Measurements from ENCODE around the gene STARD13.
"Not testable (repeated sequence)": the region's sequence is repeated elsewhere in the genome, so short reads cannot be mapped to it uniquely, and the experiment has no call there.

Gene STARD13

DNA sequence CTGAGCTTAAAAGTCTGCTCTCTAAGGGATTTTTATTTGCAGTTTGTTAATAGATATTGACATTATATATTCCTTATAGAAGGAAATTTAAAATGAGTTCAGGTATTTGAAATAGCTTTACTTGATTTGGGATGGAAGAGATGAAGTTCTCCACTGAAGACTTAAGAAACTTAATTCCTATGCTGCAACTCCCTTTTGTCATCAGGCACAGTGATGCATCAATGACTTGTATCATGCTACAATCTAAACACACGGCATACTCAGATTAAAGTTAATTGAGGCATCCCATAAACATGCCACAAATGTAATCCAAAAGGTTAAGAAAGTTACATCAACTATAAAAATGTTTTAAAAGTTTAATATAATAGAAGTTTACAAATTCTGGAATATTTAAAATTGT lies 109.0 kb downstream of the STARD13 start:
- DNase-seq: no peak

DNA sequence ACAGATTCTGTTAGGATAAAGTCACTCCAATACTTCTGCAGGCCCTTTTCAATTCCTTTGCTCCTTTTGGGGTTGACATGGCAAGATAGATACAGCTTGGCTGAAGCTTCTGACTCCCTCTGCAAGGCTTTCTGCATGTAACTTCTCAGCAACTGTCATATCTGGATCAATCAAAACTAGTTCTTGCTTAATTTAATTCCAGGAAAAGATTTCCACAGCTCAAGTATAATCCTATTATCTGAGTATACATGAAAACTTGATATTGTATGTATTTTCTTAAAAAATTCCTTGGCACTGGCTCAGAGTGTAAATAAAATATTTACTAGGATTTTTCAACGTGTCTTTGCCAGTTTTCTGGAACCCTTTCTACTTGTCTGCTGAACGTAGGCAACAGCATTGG lies 109.6 kb downstream of the STARD13 start:
- DNase-seq: no peak

DNA sequence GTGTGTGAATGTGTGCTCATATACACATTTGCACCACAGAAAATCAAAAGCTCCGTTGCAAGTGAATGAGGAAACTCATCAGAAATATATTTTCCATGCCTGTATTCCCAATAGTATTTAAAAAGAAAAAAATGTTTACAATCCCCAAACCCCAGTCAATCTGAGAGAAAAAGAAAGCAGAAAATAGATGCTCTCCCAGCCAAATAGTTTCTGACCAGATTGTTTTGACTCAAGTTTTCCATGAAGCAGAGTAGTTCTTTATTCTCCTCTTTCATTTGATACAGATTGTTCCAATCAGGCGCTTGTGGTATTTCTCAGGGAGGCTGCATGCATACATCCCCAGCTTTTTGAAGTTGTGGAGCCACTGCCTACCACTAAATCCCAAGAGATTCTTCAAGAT lies 110.6 kb downstream of the STARD13 start:
- DNase-seq: no peak

DNA sequence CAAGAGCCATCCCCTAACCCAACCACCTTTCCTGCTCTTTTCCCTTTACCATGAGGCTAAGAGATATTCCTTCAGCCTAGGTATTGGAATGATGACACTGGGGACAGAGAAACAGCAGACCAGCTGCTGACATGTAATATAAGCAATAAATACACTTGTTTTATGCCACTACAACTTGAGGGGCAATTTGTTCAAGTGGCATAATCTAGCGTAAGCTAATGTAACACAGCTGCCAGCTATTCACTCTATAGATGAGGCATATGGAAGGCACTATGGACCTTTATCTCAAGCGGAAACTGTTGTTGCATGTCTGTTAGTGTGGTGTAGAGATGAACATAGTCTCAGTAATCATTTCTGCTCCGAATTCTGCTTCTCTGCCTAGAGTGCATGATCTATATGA lies 111.1 kb downstream of the STARD13 start:
- no peak for DNase-seq

DNA sequence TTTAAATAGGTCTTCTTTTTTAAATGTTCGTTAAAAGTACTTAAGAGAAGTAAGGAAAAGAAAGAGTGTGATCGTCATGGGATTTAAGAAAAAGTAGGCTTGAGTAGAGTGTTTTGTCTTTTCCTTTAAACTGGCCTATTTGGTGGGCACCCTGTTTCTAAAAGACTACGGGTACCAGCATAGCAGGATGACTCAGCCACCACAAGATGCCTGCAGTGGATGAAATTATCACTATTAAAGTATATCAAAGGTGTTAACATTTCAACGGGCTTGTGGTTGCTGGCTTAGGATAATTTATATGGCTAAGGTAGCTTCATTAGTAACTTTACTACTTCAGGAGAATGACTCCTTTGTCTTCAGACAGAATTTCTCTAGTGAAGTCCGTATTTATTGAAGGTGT lies 112.6 kb downstream of the STARD13 start:
- no peak for DNase-seq

DNA sequence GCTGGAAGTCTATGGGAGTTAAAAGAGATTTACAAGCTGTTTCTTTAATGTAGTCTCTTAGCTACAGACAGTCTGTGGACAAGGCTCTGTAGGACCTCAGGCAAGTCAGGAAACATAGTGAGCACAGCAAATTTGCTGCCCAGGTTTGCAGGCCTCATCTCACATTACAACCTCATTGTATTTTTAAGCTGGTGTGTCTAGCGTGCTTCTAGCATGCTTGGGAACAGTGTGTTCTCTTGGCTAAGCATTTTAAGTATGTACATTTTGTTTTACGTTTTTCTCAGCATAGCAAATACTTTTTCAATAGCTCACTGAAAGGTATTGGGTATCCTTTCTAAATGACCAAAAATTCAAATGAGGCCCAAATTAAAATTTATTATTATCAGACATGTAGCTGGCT lies 113.2 kb downstream of the STARD13 start:
- no peak for DNase-seq

DNA sequence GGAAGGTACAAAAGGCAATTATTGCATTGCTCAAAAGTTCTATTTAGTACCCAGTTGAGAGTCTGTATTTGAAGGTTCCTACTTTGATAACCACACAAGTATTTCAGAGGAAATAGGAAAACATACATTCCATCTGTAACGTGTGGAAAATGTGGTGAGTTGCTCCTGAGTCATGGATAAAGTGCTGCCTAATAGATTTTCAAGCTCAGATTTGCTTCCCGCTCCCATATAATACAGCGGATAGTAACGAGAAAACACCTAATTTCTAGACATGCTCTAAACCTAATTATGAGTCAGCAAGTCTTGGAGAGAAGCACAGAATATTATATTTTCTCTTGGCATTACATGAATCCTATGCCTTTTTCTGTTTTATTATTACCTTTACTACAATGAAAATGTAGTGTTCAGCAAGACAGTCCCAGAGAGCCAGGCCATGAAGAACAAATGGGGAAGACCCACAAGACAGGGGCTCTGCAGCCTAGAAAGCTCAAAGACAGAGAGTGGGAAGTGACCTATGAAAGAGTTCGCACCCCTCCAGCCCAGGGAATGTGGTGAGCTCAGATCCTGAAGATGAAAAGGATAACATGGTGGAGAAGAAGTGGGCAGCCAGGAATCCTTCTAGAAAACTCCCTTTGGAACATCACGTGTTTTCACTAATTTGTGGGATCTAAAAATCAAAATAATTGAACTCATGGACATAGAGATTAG lies 116.1 kb downstream of the STARD13 start:
- no peak for DNase-seq

DNA sequence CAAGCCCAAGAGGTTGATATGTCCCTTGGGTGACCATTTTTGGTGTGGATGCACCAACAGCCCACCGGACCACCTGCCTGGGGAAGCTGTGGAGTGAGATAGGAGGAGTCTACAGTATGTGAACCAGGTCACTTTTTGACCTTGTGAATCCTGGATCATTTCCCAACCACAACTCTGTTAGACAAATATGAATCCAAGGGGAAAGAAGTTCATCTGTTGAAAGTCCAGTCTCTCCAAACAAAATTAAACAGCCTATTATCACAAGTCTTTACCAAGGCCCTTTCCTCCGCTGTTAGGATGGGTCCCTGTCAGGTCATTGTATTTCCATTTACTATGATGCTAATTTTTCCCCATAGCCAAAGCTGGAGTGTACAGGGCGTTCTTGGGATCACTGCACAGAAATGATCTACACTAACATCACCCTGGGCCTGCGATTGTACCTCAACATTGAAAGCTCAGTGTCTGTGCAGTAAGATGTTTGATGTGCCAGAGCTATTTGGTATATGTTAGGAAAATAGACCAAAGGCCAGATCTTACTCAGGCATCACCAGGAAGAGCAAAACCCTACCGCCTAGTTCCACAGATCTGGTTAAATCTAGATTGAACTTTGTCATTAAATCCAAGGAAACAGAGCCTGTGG lies 117.1 kb downstream of the STARD13 start:
- DNase-seq: no peak

DNA sequence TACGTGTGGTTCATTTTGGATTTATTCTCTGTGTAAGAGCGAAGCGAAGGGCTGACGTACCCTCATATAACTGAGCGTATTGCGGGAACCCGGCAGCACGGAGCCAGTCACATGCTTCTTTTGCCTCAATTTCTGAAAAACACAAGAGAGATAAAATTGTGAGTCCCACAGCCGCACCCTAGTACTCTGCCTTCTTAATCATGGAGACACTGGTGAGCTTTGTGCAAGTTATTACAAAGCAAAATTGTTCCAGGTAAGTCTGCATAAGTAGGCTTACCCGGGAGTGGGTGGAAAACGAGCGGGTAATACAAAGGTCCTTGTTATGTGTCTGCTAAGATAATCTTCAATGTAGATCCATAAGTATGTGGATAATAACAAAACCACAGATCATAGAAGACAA lies 118.1 kb downstream of the STARD13 start:
- DNase-seq: no peak

DNA sequence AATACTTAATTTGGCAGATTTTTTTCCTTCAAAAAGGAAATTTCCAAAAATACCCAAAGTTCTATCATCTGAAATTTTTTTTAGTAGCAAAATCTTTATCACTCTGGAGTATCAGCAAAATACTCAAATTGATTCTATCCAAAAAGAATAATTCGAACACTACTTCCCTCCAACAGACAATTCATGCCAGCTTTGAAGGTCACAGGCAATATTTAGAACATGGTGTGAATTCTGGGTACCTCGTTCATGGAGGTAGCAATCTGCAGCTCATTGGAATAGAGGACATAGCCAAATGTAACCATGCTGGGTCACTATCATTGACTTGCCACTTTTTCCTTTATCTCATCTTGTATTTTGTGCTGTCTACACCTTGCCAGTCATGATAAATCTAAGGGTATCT lies 119.8 kb downstream of the STARD13 start:
- no peak for DNase-seq

DNA sequence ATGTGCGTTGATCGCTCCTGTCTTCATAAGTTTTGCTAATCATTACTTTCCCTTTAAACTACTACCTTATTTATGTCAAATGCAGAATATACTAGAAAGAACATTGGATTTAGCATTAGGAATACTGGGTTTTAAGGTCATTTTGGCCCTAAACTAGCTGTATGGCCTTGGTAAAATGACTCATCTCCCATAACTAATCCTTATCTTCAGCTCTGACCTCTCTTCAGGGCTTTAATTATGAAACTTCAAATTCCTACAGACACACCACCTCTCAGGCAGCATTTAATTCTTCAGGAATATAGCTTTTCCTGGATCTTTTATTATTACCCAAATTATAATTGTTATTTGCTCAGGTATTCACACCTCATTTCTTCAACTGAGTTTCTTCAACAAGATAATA lies 121.2 kb downstream of the STARD13 start:
- no peak for DNase-seq

DNA sequence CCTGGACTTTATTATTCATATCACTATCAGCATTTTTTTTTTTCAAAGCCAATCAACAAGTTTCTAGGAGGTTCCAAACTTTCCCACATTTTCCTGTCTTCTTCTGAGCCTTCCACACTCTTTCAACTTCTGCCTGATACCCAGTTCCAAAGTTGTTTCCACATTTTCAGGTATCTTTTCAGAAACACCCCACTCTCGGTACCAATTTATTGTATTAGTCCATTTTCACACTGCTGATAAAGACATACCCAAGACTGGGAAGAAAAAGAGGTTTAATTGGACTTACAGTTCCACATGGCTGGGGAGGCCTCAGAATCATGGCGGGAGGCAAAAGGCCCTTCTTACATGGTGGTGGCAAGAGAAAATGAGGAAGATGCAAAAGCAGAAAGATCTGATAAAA lies 122.8 kb downstream of the STARD13 start:
- DNase-seq: not testable (repeated sequence)

DNA sequence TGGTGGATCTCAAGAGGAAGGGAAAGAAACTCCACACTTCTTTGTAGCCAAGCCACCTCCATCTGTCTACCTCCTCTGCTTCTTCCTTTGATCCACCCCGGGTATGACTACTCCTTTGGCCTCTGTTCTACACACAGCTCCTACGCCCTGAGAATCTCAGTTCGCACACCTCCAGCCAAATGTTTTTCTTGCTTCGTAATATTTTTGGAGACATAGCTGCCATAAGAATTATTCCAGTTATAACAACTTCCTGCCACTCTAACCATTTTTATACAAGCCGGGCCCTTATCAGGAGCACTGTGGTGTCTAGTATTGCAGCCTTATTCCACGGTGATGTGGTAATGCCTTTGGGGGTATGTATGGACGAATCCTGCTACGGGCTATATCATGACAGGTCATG lies 126.7 kb downstream of the STARD13 start:
- no peak for DNase-seq

DNA sequence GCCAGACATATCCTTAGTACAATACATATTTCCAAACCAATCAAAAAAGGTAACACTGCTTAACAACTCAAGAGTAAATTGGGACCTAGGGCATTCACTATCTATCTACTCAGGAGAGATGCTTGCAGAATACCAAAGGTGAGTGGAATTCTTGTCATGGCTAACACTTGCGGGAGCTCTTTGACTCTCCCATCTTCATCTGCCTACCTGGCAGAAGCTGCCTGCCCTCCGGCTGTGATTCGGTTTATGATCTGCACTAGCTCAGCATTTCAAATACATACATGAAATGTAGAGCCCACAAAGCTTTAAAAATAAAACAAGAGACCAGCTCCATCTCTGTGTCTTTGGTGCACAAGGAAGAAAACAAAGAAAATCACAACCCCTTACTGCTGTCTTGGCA lies 127.3 kb downstream of the STARD13 start:
- DNase-seq: no peak

DNA sequence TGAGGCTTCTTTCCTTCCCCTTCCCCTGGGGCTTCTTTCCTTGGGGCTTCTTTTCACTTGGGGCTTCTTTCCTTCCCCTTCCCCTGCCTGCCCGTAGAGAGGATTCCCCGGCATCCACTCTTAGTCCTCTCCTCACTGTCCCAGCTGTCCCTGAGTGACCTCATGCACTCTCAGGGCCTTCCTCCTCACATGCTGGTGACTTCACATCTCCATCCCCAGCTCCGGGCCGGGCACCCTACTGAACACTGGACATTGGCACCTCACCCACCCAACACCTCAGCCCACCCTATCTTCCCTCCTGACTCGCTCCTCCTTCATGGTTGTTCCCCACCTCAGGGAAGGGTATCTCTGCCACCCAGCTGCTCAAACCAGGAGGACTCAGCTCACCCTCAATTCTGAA lies 130.6 kb downstream of the STARD13 start:
- no peak for DNase-seq

DNA sequence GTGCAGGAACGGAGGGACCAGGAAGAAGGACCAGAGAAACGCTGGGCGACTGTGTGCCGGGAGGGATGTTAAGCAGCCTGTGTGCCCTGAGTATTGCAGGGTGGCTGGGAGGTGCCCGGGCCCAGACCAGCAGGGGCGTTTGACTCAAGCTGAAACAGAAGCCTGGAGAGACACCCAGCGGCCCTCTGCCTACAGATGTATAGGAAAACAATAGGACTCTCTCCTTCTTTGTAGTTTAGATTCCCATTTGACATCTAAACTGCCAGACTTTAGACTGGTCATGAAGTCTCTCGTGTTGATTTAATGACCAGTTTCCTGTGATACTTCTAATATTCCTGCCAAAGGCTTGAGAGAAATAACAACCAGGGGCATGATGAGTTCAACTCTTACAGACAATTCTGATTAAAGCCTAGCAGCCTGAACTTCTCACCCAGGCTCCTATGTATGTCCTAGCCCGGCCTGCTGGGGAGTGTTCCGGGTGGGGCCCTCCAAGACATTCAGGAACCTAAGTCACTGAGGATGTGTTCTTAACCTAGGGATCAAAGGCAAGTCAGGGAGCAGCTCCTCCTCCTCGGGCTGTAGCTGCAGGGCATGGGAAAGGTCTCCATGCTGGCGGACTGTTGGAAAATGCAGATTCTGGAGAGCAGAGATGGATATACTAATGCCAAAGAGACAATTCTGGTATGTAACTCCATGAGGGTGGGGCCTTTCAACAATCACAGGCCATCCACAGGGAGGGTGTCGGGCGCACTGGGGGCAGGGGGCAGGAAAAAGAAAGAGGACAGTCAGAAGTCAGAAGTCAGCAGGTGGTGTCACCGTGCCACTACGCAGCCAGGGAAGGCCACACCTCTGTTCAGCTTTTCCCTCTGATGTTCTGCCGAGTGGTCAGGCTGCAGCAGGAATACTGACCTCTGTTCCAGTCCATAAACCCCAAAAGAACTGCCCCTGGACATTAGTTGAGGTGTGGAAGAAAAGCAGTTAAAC lies 131.8 kb downstream of the STARD13 start:
- DNase-seq: no peak

DNA sequence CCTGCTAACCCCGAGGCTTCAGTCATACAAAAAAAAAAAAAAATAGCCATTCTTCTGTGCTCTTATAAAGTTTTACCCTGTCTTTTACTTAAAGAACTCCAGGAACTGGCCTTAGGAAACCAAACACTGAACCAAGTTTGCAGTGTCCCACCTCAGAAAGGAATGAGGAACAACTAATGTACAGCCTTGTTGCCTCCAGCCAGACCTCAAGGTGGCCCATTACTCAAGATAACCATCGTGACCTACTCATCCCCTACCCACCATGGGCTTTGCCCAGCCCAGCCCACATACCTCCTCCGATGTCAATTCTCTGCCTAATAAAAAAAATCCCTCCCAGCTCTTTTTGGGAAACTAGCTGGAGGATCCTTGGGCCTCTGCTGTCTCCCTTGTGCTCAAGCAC lies 133.2 kb downstream of the STARD13 start:
- no peak for DNase-seq

DNA sequence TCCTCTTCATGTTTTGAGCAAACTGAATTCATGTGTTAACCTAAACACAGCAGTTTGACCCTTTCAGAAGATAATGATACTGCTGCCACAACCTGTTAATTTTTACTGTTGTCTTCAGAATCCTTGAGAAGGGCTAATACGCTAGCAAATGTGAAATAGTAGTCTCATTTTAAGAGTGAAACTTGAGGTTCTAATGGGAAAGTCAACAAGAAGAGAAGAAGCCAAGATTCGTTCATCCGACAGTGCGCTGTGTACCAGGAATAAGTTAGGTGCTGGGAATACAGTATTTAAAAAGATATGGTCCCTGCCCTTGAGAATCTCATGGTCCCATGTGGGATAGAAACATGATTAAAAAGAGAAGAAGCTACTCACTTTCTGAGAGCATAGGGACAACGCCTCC lies 134.9 kb downstream of the STARD13 start:
- no peak for DNase-seq

DNA sequence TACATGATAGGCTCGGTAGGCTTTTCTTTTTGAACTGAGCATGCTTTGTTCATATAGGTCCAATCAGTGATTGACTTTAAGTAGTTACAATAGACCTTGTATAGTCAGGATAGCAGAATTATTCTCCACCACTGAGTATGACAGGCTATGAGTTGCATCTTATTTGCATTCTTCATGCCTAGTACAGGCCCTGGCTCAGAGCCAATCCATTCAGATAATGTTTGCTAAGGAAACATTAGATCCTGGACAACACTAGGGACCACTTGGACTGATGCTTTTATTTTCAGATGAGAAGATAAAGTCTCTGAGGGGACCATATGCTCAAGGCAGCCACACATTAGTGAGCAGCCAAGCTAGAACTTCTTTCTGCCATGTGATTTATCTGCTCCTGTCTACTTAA lies 135.4 kb downstream of the STARD13 start:
- DNase-seq: no peak

DNA sequence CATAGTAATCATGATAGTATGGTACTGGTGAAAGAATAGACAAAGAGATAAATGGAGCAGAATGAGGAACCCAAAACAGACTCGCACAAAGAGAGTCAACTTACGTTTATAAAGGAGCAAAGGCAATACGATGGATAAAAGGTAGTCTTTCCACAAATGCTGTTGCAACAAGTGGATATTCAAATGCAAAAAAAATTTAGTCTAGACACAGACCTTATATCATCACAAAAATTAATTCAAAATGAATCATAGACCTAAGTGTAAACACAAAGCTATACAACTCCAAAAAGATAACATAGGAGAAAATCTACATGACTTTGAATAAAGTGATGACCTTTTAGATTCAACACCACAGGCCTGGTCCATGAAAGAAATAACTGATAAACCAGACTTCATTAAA lies 137.7 kb downstream of the STARD13 start:
- no peak for DNase-seq

DNA sequence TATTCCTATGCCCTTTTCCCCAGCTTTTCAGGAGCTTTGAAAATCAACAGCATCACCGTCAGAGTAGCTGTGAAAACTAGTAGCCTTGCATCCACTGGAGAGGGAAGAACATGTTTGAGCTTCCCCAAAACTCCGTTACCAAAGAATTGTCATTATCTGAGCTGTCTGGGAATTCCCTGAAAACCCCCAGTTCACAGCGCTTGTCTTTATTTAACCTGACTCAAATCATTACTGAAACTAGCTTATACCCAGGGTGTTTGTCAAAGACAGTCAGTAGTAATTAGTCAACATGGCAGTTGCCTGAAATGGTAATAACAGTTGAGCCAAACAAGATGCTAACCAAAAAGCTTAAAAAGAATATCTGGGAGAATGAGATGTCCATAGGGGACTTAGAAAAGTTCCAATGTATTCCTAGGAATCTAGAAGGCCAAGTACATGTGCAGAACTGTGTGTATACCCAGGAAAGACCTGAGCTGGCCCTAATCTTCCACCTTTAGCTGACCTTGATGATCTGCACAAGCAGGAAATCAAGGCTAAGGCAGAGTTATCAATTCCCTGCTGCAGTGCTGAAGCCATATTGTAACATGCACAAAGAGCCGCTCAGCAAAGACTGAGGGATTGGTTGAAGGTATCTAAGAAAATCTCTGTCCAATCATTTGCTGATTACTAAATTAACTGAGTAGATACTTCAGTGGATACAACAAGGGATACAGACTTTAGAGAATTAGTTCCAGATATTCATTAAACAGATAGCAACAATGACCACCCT lies 138.5 kb downstream of the STARD13 start:
- DNase-seq: peak in 1 of 5 experiments; percentile 85

DNA sequence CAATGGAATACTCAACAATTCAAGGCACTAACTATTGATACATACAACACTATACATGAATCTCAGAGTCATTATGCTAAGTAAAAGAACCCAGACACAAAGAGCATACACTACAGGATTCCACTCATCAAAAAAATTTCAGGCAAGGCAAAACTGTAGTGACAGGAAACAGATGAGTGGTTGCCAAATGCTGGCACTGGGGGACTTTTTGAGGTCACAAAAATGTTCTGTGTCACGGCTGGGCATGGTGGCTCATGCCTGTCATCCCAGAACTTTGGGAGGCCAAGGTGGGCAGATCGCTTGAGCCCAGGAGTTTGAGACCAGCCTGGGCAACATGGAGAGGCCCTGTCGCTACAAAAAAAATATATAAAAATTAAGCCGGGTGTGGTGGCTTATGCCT lies 139.9 kb downstream of the STARD13 start:
- peak in 1 of 5 experiments; percentile 55 for DNase-seq

DNA sequence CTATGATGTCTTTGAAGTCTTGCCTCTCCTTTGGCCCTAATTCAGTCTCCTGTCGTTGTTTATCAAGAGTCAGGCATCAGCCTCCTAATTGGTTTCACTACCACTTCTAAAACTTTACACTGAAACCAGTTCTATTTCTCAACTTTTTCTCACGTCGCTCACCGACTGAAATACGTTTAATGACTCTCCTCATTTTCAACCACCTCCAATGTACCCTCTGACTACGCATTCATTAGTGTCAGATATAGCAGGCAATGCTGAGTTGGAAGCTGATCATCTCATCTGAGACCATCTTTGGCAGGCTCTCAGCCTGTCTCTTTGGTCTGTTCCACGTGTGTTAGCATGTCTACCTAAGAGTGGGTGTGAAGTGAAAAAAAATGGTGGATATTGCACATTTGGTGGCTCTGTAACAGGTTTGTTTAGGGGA lies 141.2 kb downstream of the STARD13 start:
- DNase-seq: peak in 1 of 5 experiments; percentile 34

Measured in T-helper 2 cell (primary cell).